Right lobe of liver (tissue), 6 donors: ENCODE measurements around the gene HOXB6. TPM values are rescaled to one million over a fixed set of nuclear protein-coding genes. Genes with fewer than 3 reads are reported as not detected.

ENCODE experiments used
- ATAC-seq, 4 donors: fragments of 200-7000 bp; cut with Tn5 transposase; one replicate each; pipeline ENCODE4 v1.9.1; 2020; ENCODE audit warnings: mild to moderate bottlenecking in 4 of 4, moderate library complexity in 4 of 4
- DNase-seq, 3 donors: peaks; one replicate each; pipeline ENCODE4 v3.0.0-alpha.2; 2020
- H3K27ac ChIP-seq, 3 donors: fragments of 200-600 bp; one replicate each; pipeline ENCODE4 v1.8.0; 2022
- H3K27me3 ChIP-seq, 2 donors: fragments of 200-600 bp; one replicate each; pipeline ENCODE4 v1.8.0; 2022
- H3K36me3 ChIP-seq, 4 donors: fragments of 200-600 bp; sonication (generic) in 1 of 4; one replicate each; pipeline versions ENCODE4 v1.5.1 to v1.8.0; 2017 to 2022; ENCODE audit warnings: control low read depth in 1 of 4
- H3K4me1 ChIP-seq, 4 donors: fragments of 200-600 bp; sonication (generic) in 1 of 4; one replicate each; pipeline versions ENCODE4 v1.5.1 to v1.8.0; 2017 to 2022; ENCODE audit warnings: control low read depth in 1 of 4
- H3K4me3 ChIP-seq, 3 donors: fragments of 200-600 bp; one replicate each; pipeline ENCODE4 v1.8.0; 2022
- H3K9me3 ChIP-seq, 4 donors: fragments of 200-600 bp; sonication (generic) in 1 of 4; one replicate each; pipeline versions ENCODE4 v1.5.1 to v1.8.0; 2017 to 2022; ENCODE audit warnings: control low read depth in 1 of 4
- POLR2A ChIP-seq: fragments of 450-650 bp; IDR thresholded peaks from one replicate; pipeline ENCODE4 v1.6.1; 2017; ENCODE audit warnings: antibody characterized with exemption, mild to moderate bottlenecking
- WGBS: methylation state at CpG from one replicate; pipeline ENCODE4 v1.1.6; 2018; ENCODE audit warnings: low coverage, low lambda C conversion rate; ENCODE audit not compliant: insufficient coverage; ENCODE audit errors: missing lambda C conversion rate; 5-methylcytosine and 5-hydroxymethylcytosine counted together
- intact Hi-C, 2 donors: fragments of 100-400 bp; cut with DNase I; formaldehyde crosslinking; loops; one replicate each; pipeline versions ENCODE4 v1.11.2 to v1.14.1; 2022
- total RNA-seq, 6 experiments: library from RNA; depleted of rRNA in 2 of 6; stranded (reverse); fragments of >200 nt in 2 of 6; fragmentation: NEBNext Ultra II Directional in 3 of 6; extraction: Animal tissue kit (Norgen Biotek cat#: 25700) in 3 of 6; gene quantifications; one replicate each; pipeline versions ENCODE4 v1.1.0 to v1.2.4, GENCODE V29; 2016 to 2023
- TF ChIP-seq, protein P1 (sequence below), 4 donors: fragments of 200-600 bp in 3 of 4; fragments of 450-650 bp in 1 of 4; IDR thresholded peaks; one replicate each; pipeline versions ENCODE4 v1.5.1 to v1.8.0; 2016 to 2022; ENCODE audit warnings: antibody characterized with exemption in 4 of 4, mild to moderate bottlenecking in 2 of 4
- donor health status: DM: no; HTN: yes; CAD: no.
- donor health status: DM: no; HTN: no; CAD: no.
- donor health status: DM: no; HTN: no; CAD: no.
- donor health status: DM: no; HTN: yes; CAD: no.
- donor health status: DM: no; HTN: yes; CAD: no.

Gene HOXB6
- total RNA-seq, 6 experiments from 2014 or later = 0.18 to 0.83 (median 0.56) TPM

GRCh38 chr17:48588528-48588927 is 16.3 kb downstream of the HOXB6 start:
- ATAC-seq (no peak), DNase-seq (no peak)
- Histone ChIP-seq H3K27ac (no peak overlapping the region), H3K9me3 (no peaks in the 10 kb centered on the region), H3K36me3 (no peaks in the 10 kb centered on the region), H3K4me3 (no peak overlapping the region), H3K27me3 (peaks cover 0 to 44% of the 10 kb centered on the region in 2 donors), H3K4me1 (peaks cover 0 to 13% (median 4%) of the 10 kb centered on the region in 4 donors)
- TF ChIP-seq, protein P1, sequence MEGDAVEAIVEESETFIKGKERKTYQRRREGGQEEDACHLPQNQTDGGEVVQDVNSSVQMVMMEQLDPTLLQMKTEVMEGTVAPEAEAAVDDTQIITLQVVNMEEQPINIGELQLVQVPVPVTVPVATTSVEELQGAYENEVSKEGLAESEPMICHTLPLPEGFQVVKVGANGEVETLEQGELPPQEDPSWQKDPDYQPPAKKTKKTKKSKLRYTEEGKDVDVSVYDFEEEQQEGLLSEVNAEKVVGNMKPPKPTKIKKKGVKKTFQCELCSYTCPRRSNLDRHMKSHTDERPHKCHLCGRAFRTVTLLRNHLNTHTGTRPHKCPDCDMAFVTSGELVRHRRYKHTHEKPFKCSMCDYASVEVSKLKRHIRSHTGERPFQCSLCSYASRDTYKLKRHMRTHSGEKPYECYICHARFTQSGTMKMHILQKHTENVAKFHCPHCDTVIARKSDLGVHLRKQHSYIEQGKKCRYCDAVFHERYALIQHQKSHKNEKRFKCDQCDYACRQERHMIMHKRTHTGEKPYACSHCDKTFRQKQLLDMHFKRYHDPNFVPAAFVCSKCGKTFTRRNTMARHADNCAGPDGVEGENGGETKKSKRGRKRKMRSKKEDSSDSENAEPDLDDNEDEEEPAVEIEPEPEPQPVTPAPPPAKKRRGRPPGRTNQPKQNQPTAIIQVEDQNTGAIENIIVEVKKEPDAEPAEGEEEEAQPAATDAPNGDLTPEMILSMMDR (IDR thresholded peaks at IDR 0.05) = no peak
- no peak for TF ChIP-seq POLR2A
- whole genome bisulfite sequencing = 21% methylated on average over 1 of the region's 2 CpGs
- intact Hi-C loops = no loop called here

DNA sequence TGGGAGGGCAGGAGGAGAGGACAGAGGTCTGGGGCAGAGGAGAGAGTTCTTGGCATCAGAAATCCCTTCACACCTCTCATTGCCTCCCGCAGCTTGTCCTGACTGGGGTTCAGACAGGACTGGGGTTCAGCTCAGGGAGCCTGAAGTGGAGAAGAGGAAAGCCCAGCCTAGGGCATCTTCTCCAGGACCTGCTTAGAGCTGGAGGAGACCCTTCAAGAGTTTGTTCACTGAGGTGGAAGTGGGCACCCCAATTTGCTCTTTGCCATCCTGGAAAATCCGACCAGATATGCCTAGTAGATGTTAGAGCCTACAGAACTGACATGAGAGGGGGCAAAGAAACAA is 16.7 kb downstream of the HOXB6 start:
- peaks cover 0 to 13% (median 4%) of the 10 kb centered on the region in 4 donors for H3K4me1 ChIP-seq
- no peaks in the 10 kb centered on the region for H3K36me3 ChIP-seq
- H3K4me3 ChIP-seq = no peak overlapping the region
- no peak for TF ChIP-seq POLR2A
- TF ChIP-seq, protein P1 (IDR thresholded peaks at IDR 0.05) = no peak
- 28% methylated on average over 2 of the region's 2 CpGs for WGBS
- DNase-seq = no peak
- no peaks in the 10 kb centered on the region for H3K9me3 ChIP-seq
- no peak overlapping the region for H3K27ac ChIP-seq
- intact Hi-C loops = no loop called here
- ATAC-seq = no peak
- peaks cover 0 to 47% of the 10 kb centered on the region in 2 donors for H3K27me3 ChIP-seq

DNA sequence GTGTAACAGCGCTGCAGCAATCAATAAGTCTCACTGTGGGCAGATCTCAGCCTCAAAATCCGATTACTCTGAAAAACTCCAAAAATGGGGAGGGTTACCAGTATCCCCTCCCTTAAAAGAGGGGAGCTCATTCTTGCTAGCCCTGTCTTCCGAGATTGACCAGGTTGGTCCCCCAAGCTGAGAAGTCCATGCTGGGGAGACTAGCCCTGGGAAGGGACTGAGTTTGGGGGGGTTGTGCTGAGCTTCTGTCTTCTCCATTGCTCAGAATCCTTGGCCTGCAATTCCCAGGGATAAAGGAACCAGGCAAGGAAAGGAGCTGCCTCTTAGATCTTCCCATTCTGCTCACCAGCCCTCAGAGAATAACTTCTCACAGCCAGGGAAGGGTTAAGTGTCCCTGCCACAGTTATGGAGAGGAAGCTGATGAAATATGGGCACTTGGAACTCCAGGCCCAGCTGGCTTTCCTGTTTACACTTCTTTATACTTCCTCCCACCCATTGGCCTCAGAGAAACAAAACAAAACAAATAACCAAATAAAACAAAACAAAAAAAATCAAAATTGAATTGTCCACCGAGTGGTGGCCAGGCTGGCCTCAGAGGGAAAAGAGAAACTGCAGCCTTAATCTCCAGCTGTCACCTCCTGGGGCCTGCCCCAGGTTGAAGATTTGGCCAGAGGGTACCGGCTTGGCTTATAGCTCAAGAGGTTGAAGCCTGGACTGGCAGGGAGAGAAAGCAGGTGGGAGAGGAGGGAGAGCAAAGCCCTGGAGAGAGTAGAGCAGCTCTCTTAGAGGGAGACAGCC is 17.3 kb downstream of the HOXB6 start:
- WGBS = 18% methylated on average over 5 of the region's 5 CpGs
- DNase-seq = no peak
- Histone ChIP-seq H3K4me3 (no peak overlapping the region), H3K27me3 (peaks cover 0 to 47% of the 10 kb centered on the region in 2 donors), H3K9me3 (no peaks in the 10 kb centered on the region), H3K27ac (no peak overlapping the region), H3K36me3 (no peaks in the 10 kb centered on the region), H3K4me1 (peaks cover 0 to 13% (median 4%) of the 10 kb centered on the region in 4 donors)
- TF ChIP-seq, protein P1 (IDR thresholded peaks at IDR 0.05) = no peak
- TF ChIP-seq POLR2A = no peak
- no peak for ATAC-seq
- intact Hi-C loops = no loop called here

GRCh38 chr17:48586355-48587258 is 18.2 kb downstream of the HOXB6 start:
- Histone ChIP-seq H3K4me1 (peaks cover 0 to 13% (median 4%) of the 10 kb centered on the region in 4 donors), H3K4me3 (peak overlapping the region; percentile 51 to 56 (median 56)), H3K27me3 (peaks cover 0 to 50% of the 10 kb centered on the region in 2 donors), H3K27ac (peak overlapping the region; percentile 50 to 76 (median 61)), H3K9me3 (no peaks in the 10 kb centered on the region), H3K36me3 (no peaks in the 10 kb centered on the region)
- ATAC-seq (peak in 1 of 4 donors; percentile 13), DNase-seq (peak in 1 of 3 donors; percentile 41)
- TF ChIP-seq, protein P1 (IDR thresholded peaks at IDR 0.05) = no peak
- no peak for TF ChIP-seq POLR2A
- WGBS = 11% methylated on average over 33 of the region's 34 CpGs
- intact Hi-C loops = no loop called here
